K562 (cell line): ENCODE results near the gene CTSD. TPM values are rescaled to one million over a fixed set of nuclear protein-coding genes. Genes with fewer than 3 reads are reported as not detected.

ENCODE experiments used
- ATAC-seq: fragments of 200-7000 bp; cut with Tn5 transposase; 3 replicates; pipeline ENCODE4 v1.9.1; 2020; ENCODE audit warnings: moderate library complexity
- BruUV-seq: library from RNA; stranded (reverse); fragments of 400-500 nt; replicated peaks from 2 replicates; lab custom pipeline; 2021; lab: Mats Ljungman, UMichigan
- CTCF ChIA-PET: fragments of 300-600 bp; formaldehyde crosslinking; extraction: SDS; loops from one replicate; lab custom pipeline; 2021; ENCODE audit warnings: low intra/inter-chr PET ratio; lab: Yijun Ruan, JAX
- POLR2A ChIA-PET: fragments of 300-600, 350-650 bp; sonication (Branson Sonifier 250); formaldehyde crosslinking; extraction: SDS; loops from one replicate; lab custom pipeline; 2021; ENCODE audit warnings: antibody characterized with exemption, inconsistent platforms; lab: Yijun Ruan, JAX
- DNase-seq, 4 experiments: peaks; one replicate each; pipeline versions ENCODE4 v3.0.0 to v3.0.0-alpha.2; 2011 to 2018; ENCODE audit warnings: low spot score in 3 of 4, mixed read lengths in 3 of 4; ENCODE audit errors: extremely low read depth in 1 of 4
- FAIRE-seq: peaks from 2 replicates; lab custom pipeline; 2011; peaks lifted over from hg19 to GRCh38; lab: Jason Lieb, UNC
- H2AFZ ChIP-seq: 2 replicates; pipeline ENCODE4 v1.6.0; 2011; ENCODE audit warnings: low read depth, low read length, control low read depth, inconsistent platforms
- H3K27ac ChIP-seq: fragments of 200-600 bp; 3 replicates; pipeline ENCODE4 v1.8.0; 2011; ENCODE audit warnings: low read depth, mild to moderate bottlenecking, control low read depth, inconsistent platforms, low read length, moderate library complexity, mixed read lengths; ENCODE audit errors: extremely low read depth
- H3K27me3 ChIP-seq, 2 experiments: fragments of 300-600 bp in 1 of 2; 2 replicates in 1 of 2; 3 replicates in 1 of 2; pipeline versions ENCODE4 v1.6.0 to v1.8.0; 2011; ENCODE audit warnings: inconsistent platforms in 2 of 2, low read length in 2 of 2, mild to moderate bottlenecking in 1 of 2, mixed read lengths in 1 of 2, moderate library complexity in 1 of 2; ENCODE audit not compliant: control insufficient read depth in 2 of 2, insufficient read depth in 2 of 2
- H3K36me3 ChIP-seq: fragments of 300-600 bp; 3 replicates; pipeline ENCODE4 v1.8.0; 2011; ENCODE audit warnings: mild to moderate bottlenecking, low read length, inconsistent platforms; ENCODE audit not compliant: control insufficient read depth, insufficient read depth
- H3K4me1 ChIP-seq, 2 experiments: fragments of 200-600 bp in 1 of 2; replicated peaks in 1 of 2; 2 replicates in 1 of 2; 3 replicates in 1 of 2; pipeline versions ENCODE4 v1.5.1 to v1.8.0; 2011; ENCODE audit warnings: inconsistent platforms in 2 of 2, low read length in 2 of 2, mild to moderate bottlenecking in 1 of 2, mixed read lengths in 1 of 2, moderate library complexity in 1 of 2; ENCODE audit not compliant: control insufficient read depth in 2 of 2, insufficient read depth in 2 of 2
- H3K4me2 ChIP-seq: 2 replicates; pipeline ENCODE4 v1.6.1; 2011; ENCODE audit warnings: low read length, control low read depth, inconsistent platforms, mixed read lengths; ENCODE audit not compliant: insufficient read depth
- H3K4me3 ChIP-seq: fragments of 200-600 bp; sonication (generic), shearing (Covaris generic); 2 replicates; pipeline ENCODE4 v1.5.1; 2016; ENCODE audit warnings: control low read depth, inconsistent platforms
- H3K79me2 ChIP-seq: fragments of 200-600 bp; 3 replicates; pipeline ENCODE4 v1.8.0; 2011; ENCODE audit warnings: low read length, inconsistent platforms; ENCODE audit not compliant: control insufficient read depth, insufficient read depth
- H3K9ac ChIP-seq, 2 experiments: 2 replicates each; pipeline versions ENCODE4 v1.6.0 to v1.6.1; 2011; ENCODE audit warnings: low read depth in 2 of 2, low read length in 2 of 2, control low read depth in 1 of 2, inconsistent platforms in 1 of 2, mild to moderate bottlenecking in 1 of 2, mixed read lengths in 1 of 2; ENCODE audit not compliant: insufficient read depth in 1 of 2
- H3K9me1 ChIP-seq: one replicate; pipeline ENCODE4 v1.6.0; 2011; ENCODE audit warnings: inconsistent platforms, mild to moderate bottlenecking, low read length, moderate library complexity; ENCODE audit not compliant: control insufficient read depth, insufficient read depth
- H3K9me3 ChIP-seq: replicated peaks from 2 replicates; pipeline ENCODE4 v1.5.1; 2011; ENCODE audit warnings: low read depth, low read length, inconsistent platforms; ENCODE audit not compliant: control insufficient read depth, insufficient read depth
- H4K20me1 ChIP-seq: replicated peaks from 2 replicates; pipeline ENCODE4 v1.6.1; 2011; ENCODE audit warnings: low read length, inconsistent platforms, mixed read lengths; ENCODE audit not compliant: control insufficient read depth, insufficient read depth
- ATF7 ChIP-seq: fragments of 450-650 bp; IDR thresholded peaks from 2 replicates; pipeline ENCODE4 v1.7.1; 2014; ENCODE audit warnings: mild to moderate bottlenecking, moderate library complexity
- CEBPB ChIP-seq: fragments of 450-650 bp; IDR thresholded peaks from 2 replicates; pipeline ENCODE4 v1.6.1; 2016; ENCODE audit warnings: missing genetic modification characterization, missing compliant biosample characterization
- CHAMP1 ChIP-seq: fragments of 450-650 bp; IDR thresholded peaks from 2 replicates; pipeline ENCODE4 v1.6.1; 2016; ENCODE audit warnings: mild to moderate bottlenecking
- CHD2 ChIP-seq: IDR thresholded peaks from 2 replicates; pipeline ENCODE4 v1.6.1; 2011; ENCODE audit warnings: low read depth, low read length
- CHD4 ChIP-seq: fragments of 200-600 bp; sonication (generic); IDR thresholded peaks from 3 replicates; pipeline ENCODE4 v1.6.1; 2012; ENCODE audit warnings: low read depth, mild to moderate bottlenecking, mixed read lengths, low read length, inconsistent platforms; ENCODE audit not compliant: insufficient read depth, insufficient replicate concordance, poor library complexity, severe bottlenecking
- ESRRA ChIP-seq: fragments of 450-650 bp; IDR thresholded peaks from 2 replicates; pipeline ENCODE4 v1.6.1; 2014; ENCODE audit warnings: low read depth, mild to moderate bottlenecking, moderate library complexity, borderline replicate concordance
- GABPB2 ChIP-seq: fragments of 250-450 bp; sonication (Bioruptor Pico); conservative IDR thresholded peaks from 2 replicates; pipeline ENCODE4 v1.5.1; 2021; ENCODE audit warnings: mild to moderate bottlenecking
- MECOM ChIP-seq: fragments of 250-450 bp; sonication (Bioruptor Pico); IDR thresholded peaks from 2 replicates; pipeline ENCODE4 v1.8.0; 2022; ENCODE audit warnings: inconsistent platforms
- MEIS2 ChIP-seq: fragments of 450-650 bp; IDR thresholded peaks from 2 replicates; pipeline ENCODE4 v1.6.1; 2014; ENCODE audit warnings: mild to moderate bottlenecking; ENCODE audit not compliant: partially characterized antibody
- NR0B1 ChIP-seq: fragments of 450-650 bp; IDR thresholded peaks from one replicate; pipeline ENCODE4 v1.6.1; 2018; ENCODE audit warnings: mild to moderate bottlenecking, moderate library complexity; ENCODE audit not compliant: partially characterized antibody
- PKNOX1 ChIP-seq: fragments of 450-650 bp; IDR thresholded peaks from 2 replicates; pipeline ENCODE4 v1.6.1; 2016
- SRSF1 ChIP-seq: fragments of 200-400 bp; formaldehyde crosslinking; IDR thresholded peaks from 2 replicates; pipeline ENCODE4 v1.6.1; 2017; ENCODE audit warnings: mild to moderate bottlenecking, low read depth, low read length, moderate library complexity
- TEAD4 ChIP-seq, 2 experiments: sonication (generic) in 1 of 2; formaldehyde crosslinking in 1 of 2; IDR thresholded peaks; 2 replicates each; pipeline versions ENCODE4 v1.6.1 to v1.8.0; 2012 to 2022; ENCODE audit warnings: borderline replicate concordance in 1 of 2, inconsistent platforms in 1 of 2, low read length in 1 of 2, mild to moderate bottlenecking in 1 of 2, missing genetic modification reagents in 1 of 2
- ZBTB9 ChIP-seq: fragments of 450-650 bp; formaldehyde crosslinking; IDR thresholded peaks from 2 replicates; pipeline ENCODE4 v1.4.0; 2020; ENCODE audit warnings: mild to moderate bottlenecking, moderate library complexity
- ZNF224 ChIP-seq: sonication (generic); formaldehyde crosslinking; IDR thresholded peaks from 2 replicates; pipeline ENCODE4 v1.8.0; 2022; ENCODE audit warnings: mild to moderate bottlenecking, missing genetic modification reagents
- ZNF324 ChIP-seq: fragments of 250-450 bp; sonication (Bioruptor Pico); IDR thresholded peaks from 2 replicates; pipeline ENCODE4 v1.4.0; 2020; ENCODE audit warnings: mild to moderate bottlenecking
- ZNF561 ChIP-seq: fragments of 450-650 bp; formaldehyde crosslinking; conservative IDR thresholded peaks from 2 replicates; pipeline ENCODE4 v1.4.0; 2020; ENCODE audit warnings: mild to moderate bottlenecking, moderate library complexity
- WGBS: fragments of 100-300 bp; shearing (Covaris generic); methylation state at CpG from one replicate; pipeline ENCODE4 v1.1.6; 2016; ENCODE audit warnings: low coverage, mixed read lengths; ENCODE audit not compliant: insufficient coverage; ENCODE audit errors: missing lambda C conversion rate; 5-methylcytosine and 5-hydroxymethylcytosine counted together
- in situ Hi-C: fragments of 300-500 bp; cut with MboI; formaldehyde crosslinking; loops from 4 replicates; pipeline ENCODE4 v1.15.0; 2018; ENCODE audit warnings: inconsistent platforms, mixed read lengths
- intact Hi-C: fragments of 100-400 bp; cut with micrococcal nuclease; formaldehyde crosslinking; loops from 2 replicates; pipeline ENCODE4 v1.14.2; 2022
- polyA plus RNA-seq, 8 experiments: library from polyadenylated mRNA; depleted of rRNA in 4 of 8; stranded (reverse) in 5 of 8; unstranded in 3 of 8; fragments of >200 nt; fragmentation: Nextera tagmentation in 2 of 8; fragmentation: Illumina TruSeq in 1 of 8; extraction: Ambion mirVana in 2 of 8; extraction: Trizol in 1 of 8; gene quantifications; 2 replicates each; pipeline versions ENCODE4 v1.2.1 to v1.2.3, GENCODE V29; 2011 to 2014; ENCODE audit warnings: inconsistent platforms in 1 of 8, missing spikeins in 1 of 8
- total RNA-seq, 7 experiments: library from RNA; depleted of rRNA in 6 of 7; stranded (reverse); fragments of >200 nt in 6 of 7; fragmentation: Illumina TruSeq in 2 of 7; extraction: Trizol in 2 of 7; gene quantifications; 2 replicates each; pipeline versions ENCODE4 v1.2.1 to v1.2.3, GENCODE V29; 2011 to 2021; ENCODE audit warnings: low replicate concordance in 1 of 7

The CTSD gene
- total and polyA plus RNA-seq, 9 of the 15 experiments (the other 6 are each of a cell fraction or from before 2014, with no cell fraction given): 1.0 to 112 (median 40.9) TPM

- no peaks in the 10 kb centered on the region for H3K79me2 ChIP-seq
- CTCF ChIA-PET: no interaction called here
- BruUV-seq: no TSS peak
- intact Hi-C loops (no loop called here), in situ Hi-C loops (no loop called here)
- no peaks in the 10 kb centered on the region for H3K36me3 ChIP-seq
- no peaks in the 10 kb centered on the region for H3K27me3 ChIP-seq
- no peaks in the 10 kb centered on the region for H3K9me3 ChIP-seq
- H2AFZ ChIP-seq: no peak overlapping the region
- H3K4me2 ChIP-seq: no peak overlapping the region
- H4K20me1 ChIP-seq: no peaks in the 10 kb centered on the region
- H3K27ac ChIP-seq: no peak overlapping the region
- DNase-seq (no peak), ATAC-seq (no peak), FAIRE-seq (no peak)
- H3K4me3 ChIP-seq: no peak overlapping the region
- POLR2A ChIA-PET: interaction anchor here (1.0 kb wide), 1 partner anchor 20 kb away, joined by 3 read pairs; the partner anchor contains the start of gene IFITM10
- no peaks in the 10 kb centered on the region for H3K9me1 ChIP-seq
- peaks cover 21 to 52% of the 10 kb centered on the region in 2 experiments for H3K4me1 ChIP-seq
- H3K9ac ChIP-seq: no peak overlapping the region
- WGBS: 39% methylated on average over 5 of the region's 5 CpGs
- TF ChIP-seq NR0B1 (no peak), ESRRA (peak; percentile 34; the same call in 1 of the 2 replicates), ZNF224 (CRISPR knock-in tag) (no peak), PKNOX1 (peak; percentile 80), ZNF324 (CRISPR knock-in tag) (no peak), TEAD4 (IDR thresholded peaks at IDR 0.05; ENCODE audit: low read length) (no peak), TEAD4 (CRISPR knock-in tag; IDR thresholded peaks at IDR 0.05; ENCODE audit: borderline replicate concordance) (no peak), ZBTB9 (no peak), CHAMP1 (no peak), GABPB2 (CRISPR knock-in tag) (no peak), CHD2 (no peak), MEIS2 (peak; percentile 24), ZNF561 (no peak), CHD4 (no peak), SRSF1 (no peak), CEBPB (tag) (peak; percentile 46; the same call in 1 of the 2 replicates), MECOM (CRISPR knock-in tag) (no peak), ATF7 (no peak)
These were observed 6.8 kb upstream of the CTSD start for GRCh38 chr11:1770528-1770927.
